ENCODE measurements around the gene FAM83E.

DNA sequence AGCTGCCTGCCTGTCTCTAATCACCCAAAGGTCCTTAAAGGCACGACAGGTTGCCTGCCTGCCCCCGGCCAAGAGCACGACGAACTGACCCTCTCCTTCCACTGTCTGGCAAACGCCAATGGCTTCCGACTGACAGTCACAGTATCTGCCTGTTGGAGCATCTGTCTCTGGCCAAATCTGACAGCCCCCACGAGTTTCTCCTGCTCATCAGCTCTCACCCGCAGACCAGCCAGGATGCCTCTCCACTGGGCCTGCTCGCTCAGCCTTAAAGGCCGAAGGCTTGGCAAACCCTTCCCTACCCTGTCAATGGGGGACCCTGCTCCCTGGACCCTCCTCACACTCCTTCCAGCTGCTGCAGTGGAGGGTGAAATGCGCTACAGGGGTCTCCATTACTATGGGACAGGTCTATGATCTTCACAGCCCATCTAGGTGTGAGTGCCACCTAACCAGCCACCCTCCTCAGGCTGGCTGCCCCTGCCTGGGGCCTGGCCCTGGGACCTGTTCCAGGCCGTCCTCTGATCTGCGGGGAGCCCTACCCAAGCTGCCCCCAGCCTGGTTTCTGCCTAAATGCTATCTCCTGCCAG lies 932 bp downstream of the FAM83E start:
- no peak for TF ChIP-seq RAD21 (conservative IDR thresholded peaks at IDR 0.05)
- TF ChIP-seq, protein P1, sequence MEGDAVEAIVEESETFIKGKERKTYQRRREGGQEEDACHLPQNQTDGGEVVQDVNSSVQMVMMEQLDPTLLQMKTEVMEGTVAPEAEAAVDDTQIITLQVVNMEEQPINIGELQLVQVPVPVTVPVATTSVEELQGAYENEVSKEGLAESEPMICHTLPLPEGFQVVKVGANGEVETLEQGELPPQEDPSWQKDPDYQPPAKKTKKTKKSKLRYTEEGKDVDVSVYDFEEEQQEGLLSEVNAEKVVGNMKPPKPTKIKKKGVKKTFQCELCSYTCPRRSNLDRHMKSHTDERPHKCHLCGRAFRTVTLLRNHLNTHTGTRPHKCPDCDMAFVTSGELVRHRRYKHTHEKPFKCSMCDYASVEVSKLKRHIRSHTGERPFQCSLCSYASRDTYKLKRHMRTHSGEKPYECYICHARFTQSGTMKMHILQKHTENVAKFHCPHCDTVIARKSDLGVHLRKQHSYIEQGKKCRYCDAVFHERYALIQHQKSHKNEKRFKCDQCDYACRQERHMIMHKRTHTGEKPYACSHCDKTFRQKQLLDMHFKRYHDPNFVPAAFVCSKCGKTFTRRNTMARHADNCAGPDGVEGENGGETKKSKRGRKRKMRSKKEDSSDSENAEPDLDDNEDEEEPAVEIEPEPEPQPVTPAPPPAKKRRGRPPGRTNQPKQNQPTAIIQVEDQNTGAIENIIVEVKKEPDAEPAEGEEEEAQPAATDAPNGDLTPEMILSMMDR (IDR thresholded peaks at IDR 0.05; ENCODE audit: poor library complexity, severe bottlenecking), result no peak
- TF ChIP-seq EZH2 (IDR thresholded peaks at IDR 0.05; ENCODE audit: borderline replicate concordance, insufficient read depth, low read length, poor library complexity, severe bottlenecking), result no peak
- TF ChIP-seq POLR2AphosphoS5 (IDR thresholded peaks at IDR 0.05), result no peak
- no peak for TF ChIP-seq SMC3 (conservative IDR thresholded peaks at IDR 0.05; ENCODE audit: poor library complexity)
- no peak for TF ChIP-seq EP300 (conservative IDR thresholded peaks at IDR 0.05; ENCODE audit: poor library complexity, severe bottlenecking)
- no peak for TF ChIP-seq MXI1 (conservative IDR thresholded peaks at IDR 0.05; ENCODE audit: poor library complexity, severe bottlenecking)

Data from neural cell (in vitro differentiated cells).